Mucosa of descending colon (tissue), 3 donors: ENCODE results near the gene SERPINA6. TPM values are rescaled to one million over a fixed set of nuclear protein-coding genes. Genes with fewer than 3 reads are reported as not detected.

Experiments used
- ATAC-seq: fragments of 200-7000 bp; cut with Tn5 transposase; one replicate; pipeline ENCODE4 v1.9.1; 2020; ENCODE audit warnings: mild to moderate bottlenecking, moderate library complexity
- DNase-seq, 3 donors: peaks; one replicate each; pipeline ENCODE4 v3.0.0-alpha.2; 2020
- H3K36me3 ChIP-seq: fragments of 200-600 bp; one replicate; pipeline ENCODE4 v1.8.0; 2021; ENCODE audit warnings: low read depth, mild to moderate bottlenecking
- H3K4me1 ChIP-seq: fragments of 200-600 bp; one replicate; pipeline ENCODE4 v1.8.0; 2021; ENCODE audit warnings: low read depth, mild to moderate bottlenecking
- H3K4me3 ChIP-seq: fragments of 200-600 bp; one replicate; pipeline ENCODE4 v1.8.0; 2021; ENCODE audit warnings: mild to moderate bottlenecking
- H3K9me3 ChIP-seq: fragments of 200-600 bp; one replicate; pipeline ENCODE4 v1.8.0; 2021; ENCODE audit warnings: mild to moderate bottlenecking
- CTCF ChIP-seq: fragments of 200-600 bp; IDR thresholded peaks from one replicate; pipeline ENCODE4 v1.8.0; 2022; ENCODE audit warnings: antibody characterized with exemption, mild to moderate bottlenecking
- intact Hi-C, 2 donors: fragments of 100-400 bp; cut with DNase I in 1 of 2; cut with micrococcal nuclease in 1 of 2; formaldehyde crosslinking; loops; one replicate each; pipeline versions ENCODE4 v1.11.0 to v1.11.1; 2022; cut with DNase I, micrococcal nuclease
- total RNA-seq, 3 donors: library from RNA; stranded (reverse); fragmentation: NEBNext Ultra II Directional in 2 of 3; extraction: Animal tissue kit (Norgen Biotek cat#: 25700) in 2 of 3; gene quantifications; one replicate each; pipeline versions ENCODE4 v1.2.1 to v1.2.4, GENCODE V29; 2021 to 2023
- donor health status: DM: no; HTN: no; CAD: no; lungs with moderate emphysema.
- donor health status: DM: no; HTN: no; CAD: no.
- donor health status: DM: no; HTN: yes; CAD: no.

The SERPINA6 gene
- total RNA-seq, 3 donors from 2014 or later: 0.44 to 4.7 (median 2.0) TPM

- intact Hi-C loops: no loop called here
- no peak for TF ChIP-seq CTCF
- Histone ChIP-seq H3K9me3 (no peaks in the 10 kb centered on the region), H3K4me3 (no peak overlapping the region), H3K4me1 (no peaks in the 10 kb centered on the region), H3K36me3 (no peaks in the 10 kb centered on the region)
- DNase-seq (no peak), ATAC-seq (no peak)
These were observed 45.1 kb upstream of the SERPINA6 start for GRCh38 chr14:94368243-94368590.

- intact Hi-C loops: no loop called here
- ATAC-seq (peak; percentile 22), DNase-seq (no peak)
- Histone ChIP-seq H3K9me3 (no peaks in the 10 kb centered on the region), H3K4me1 (no peaks in the 10 kb centered on the region), H3K36me3 (no peaks in the 10 kb centered on the region), H3K4me3 (no peak overlapping the region)
- TF ChIP-seq CTCF: no peak
These were observed 44.5 kb upstream of the SERPINA6 start for GRCh38 chr14:94367347-94368242.

- no peak for ATAC-seq
These were observed 43.2 kb upstream of the SERPINA6 start, which contains the start of gene SERPINA2 for GRCh38 chr14:94366146-94366915. SERPINA2 (minus strand) TSS chr14:94366698.

GRCh38 chr14:94365624-94366023 lies 42.5 kb upstream of the SERPINA6 start:
- no peaks in the 10 kb centered on the region for H3K4me1 ChIP-seq
- intact Hi-C loops: no loop called here
- no peaks in the 10 kb centered on the region for H3K9me3 ChIP-seq
- H3K36me3 ChIP-seq: no peaks in the 10 kb centered on the region
- no peak for TF ChIP-seq CTCF
- DNase-seq (no peak), ATAC-seq (no peak)
- H3K4me3 ChIP-seq: no peak overlapping the region

More at GRCh38 chr14:94366146-94366915, 43.2 kb upstream of the SERPINA6 start, which contains the start of gene SERPINA2:
- intact Hi-C loops: no loop called here
- Histone ChIP-seq H3K4me1 (no peaks in the 10 kb centered on the region), H3K4me3 (no peak within 1 kb of the TSS), H3K36me3 (no peaks in the 10 kb centered on the region), H3K9me3 (no peaks in the 10 kb centered on the region)
- no peak for TF ChIP-seq CTCF
- DNase-seq: no peak

GRCh38 chr14:94364964-94365363 lies 41.8 kb upstream of the SERPINA6 start:
- no peaks in the 10 kb centered on the region for H3K9me3 ChIP-seq
- no peaks in the 10 kb centered on the region for H3K4me1 ChIP-seq
- DNase-seq (no peak), ATAC-seq (no peak)
- H3K4me3 ChIP-seq: no peak overlapping the region
- intact Hi-C loops: no loop called here
- no peak for TF ChIP-seq CTCF
- H3K36me3 ChIP-seq: no peaks in the 10 kb centered on the region
